HCT116 (cell line): ENCODE measurements around the gene TMEM26. TPM values are rescaled to one million over a fixed set of nuclear protein-coding genes. Genes with fewer than 3 reads are reported as not detected.
"Not testable (repeated sequence)": the region's sequence is repeated elsewhere in the genome, so short reads cannot be mapped to it uniquely, and the experiment has no call there.

Experiments used
- ATAC-seq: fragments of 200-7000 bp; cut with Tn5 transposase; 2 replicates; pipeline ENCODE4 v1.9.1; 2020; ENCODE audit warnings: mild to moderate bottlenecking, moderate library complexity
- BruUV-seq: library from RNA; stranded (reverse); fragments of 400-500 nt; replicated peaks from 2 replicates; lab custom pipeline; 2021; lab: Mats Ljungman, UMichigan
- CTCF ChIA-PET: fragments of 300-600 bp; sonication (Branson Sonifier 250); formaldehyde crosslinking; loops from one replicate; lab custom pipeline; 2021; ENCODE audit warnings: antibody characterized with exemption; lab: Charles Lee
- POLR2A ChIA-PET: fragments of 300-600, 350-600 bp; sonication (Branson Sonifier 250); formaldehyde crosslinking; loops from one replicate; lab custom pipeline; 2021; ENCODE audit warnings: antibody characterized with exemption; lab: Charles Lee
- RAD21 ChIA-PET, 2 experiments: fragments of 300-600 bp; sonication (Branson Sonifier 250); formaldehyde crosslinking; loops; one replicate each; lab custom pipeline; 2023; ENCODE audit warnings: low total read pairs in 2 of 2; ENCODE audit not compliant: uncharacterized antibody in 2 of 2, unreplicated experiment in 2 of 2, low non-redundant PET in 1 of 2; lab: Charles Lee
- DNase-seq: peaks from one replicate; pipeline ENCODE4 v3.0.0-alpha.2; 2010; ENCODE audit warnings: low read depth, low spot score
- H2AFZ ChIP-seq: fragments of 200-600 bp; shearing (Covaris generic), sonication (generic); 2 replicates; pipeline ENCODE4 v1.6.1; 2017; ENCODE audit warnings: low read depth, mixed run types, mixed read lengths, antibody characterized with exemption, low read length; ENCODE audit not compliant: poor library complexity, severe bottlenecking
- H3K27ac ChIP-seq: 2 replicates; pipeline ENCODE4 v1.5.1; 2012; ENCODE audit warnings: low read depth, low read length
- H3K27me3 ChIP-seq: fragments of 200-600 bp; sonication (generic); 2 replicates; pipeline ENCODE4 v1.6.1; 2016; ENCODE audit warnings: mixed run types, low read length, mixed read lengths; ENCODE audit not compliant: insufficient read depth
- H3K36me3 ChIP-seq, 2 experiments: fragments of 200-500 bp in 1 of 2; fragments of 200-600 bp in 1 of 2; sonication (Bioruptor generic) in 1 of 2; sonication (generic) in 1 of 2; 2 replicates each; pipeline versions ENCODE4 v1.5.1 to v1.6.1; 2014 to 2016; ENCODE audit warnings: low read length in 2 of 2, inconsistent platforms in 1 of 2, mixed read lengths in 1 of 2, mixed run types in 1 of 2; ENCODE audit not compliant: insufficient read depth in 2 of 2, control insufficient read depth in 1 of 2
- H3K4me1 ChIP-seq, 2 experiments: fragments of 200-600 bp in 1 of 2; sonication (generic) in 1 of 2; 2 replicates each; pipeline versions ENCODE4 v1.5.1 to v1.6.1; 2012 to 2017; ENCODE audit warnings: low read length in 2 of 2, inconsistent platforms in 1 of 2, mild to moderate bottlenecking in 1 of 2, mixed read lengths in 1 of 2, mixed run types in 1 of 2, moderate library complexity in 1 of 2; ENCODE audit not compliant: insufficient read depth in 2 of 2, control insufficient read depth in 1 of 2
- H3K4me2 ChIP-seq: fragments of 200-600 bp; sonication (generic); 2 replicates; pipeline ENCODE4 v1.6.1; 2017; ENCODE audit warnings: mixed run types, low read length, mixed read lengths
- H3K4me3 ChIP-seq, 2 experiments: fragments of 200-600 bp in 1 of 2; sonication (generic) in 1 of 2; replicated peaks in 1 of 2; 2 replicates each; pipeline ENCODE4 v1.5.1; 2011 to 2016; ENCODE audit warnings: low read length in 2 of 2, control low read depth in 1 of 2, low read depth in 1 of 2, mild to moderate bottlenecking in 1 of 2, mixed read lengths in 1 of 2, mixed run types in 1 of 2
- H3K79me2 ChIP-seq: fragments of 200-600 bp; sonication (generic); 2 replicates; pipeline ENCODE4 v1.6.1; 2017; ENCODE audit warnings: mild to moderate bottlenecking, mixed run types, low read length, moderate library complexity, mixed read lengths; ENCODE audit not compliant: insufficient read depth
- H3K9ac ChIP-seq: fragments of 200-600 bp; sonication (generic); 2 replicates; pipeline ENCODE4 v1.6.1; 2016; ENCODE audit warnings: low read length, mixed read lengths
- H3K9me2 ChIP-seq: fragments of 200-600 bp; sonication (generic), shearing (Covaris generic); 2 replicates; pipeline ENCODE4 v1.6.1; 2017; ENCODE audit warnings: mixed run types, mild to moderate bottlenecking, moderate library complexity; ENCODE audit not compliant: insufficient read depth
- H3K9me3 ChIP-seq, 2 experiments: fragments of 200-500 bp in 1 of 2; fragments of 200-600 bp in 1 of 2; sonication (Bioruptor generic) in 1 of 2; sonication (generic) in 1 of 2; 2 replicates each; pipeline ENCODE4 v1.6.1; 2014 to 2017; ENCODE audit warnings: low read length in 2 of 2, mixed read lengths in 2 of 2, inconsistent platforms in 1 of 2, low read depth in 1 of 2, mild to moderate bottlenecking in 1 of 2, mixed run types in 1 of 2, moderate library complexity in 1 of 2; ENCODE audit not compliant: control insufficient read depth in 1 of 2, insufficient read depth in 1 of 2
- H4K20me1 ChIP-seq: fragments of 200-600 bp; sonication (generic), shearing (Covaris generic); 2 replicates; pipeline ENCODE4 v1.6.1; 2017; ENCODE audit warnings: mixed run types, mild to moderate bottlenecking, moderate library complexity; ENCODE audit not compliant: insufficient read depth
- CBX3 ChIP-seq: IDR thresholded peaks from 2 replicates; pipeline ENCODE4 v1.6.1; 2012; ENCODE audit warnings: low read depth
- CEBPB ChIP-seq: IDR thresholded peaks from 2 replicates; pipeline ENCODE4 v1.6.1; 2012; ENCODE audit warnings: low read depth
- ELF1 ChIP-seq: IDR thresholded peaks from 2 replicates; pipeline ENCODE4 v1.6.1; 2012; ENCODE audit warnings: low read depth, borderline replicate concordance
- EZH2 ChIP-seq: fragments of 200-600 bp; sonication (generic); IDR thresholded peaks from 2 replicates; pipeline ENCODE4 v1.6.1; 2017; ENCODE audit warnings: antibody characterized with exemption, mixed run types
- EZH2phosphoT487 ChIP-seq: fragments of 200-600 bp; IDR thresholded peaks from 2 replicates; pipeline ENCODE4 v1.6.1; 2018; ENCODE audit warnings: antibody characterized with exemption, borderline replicate concordance
- FOSL1 ChIP-seq: IDR thresholded peaks from 2 replicates; pipeline ENCODE4 v1.6.1; 2012; ENCODE audit warnings: low read depth
- JUND ChIP-seq: IDR thresholded peaks from 2 replicates; pipeline ENCODE4 v1.6.1; 2012
- POLR2A ChIP-seq: IDR thresholded peaks from 2 replicates; pipeline ENCODE4 v1.7.0; 2011; ENCODE audit warnings: borderline replicate concordance; ENCODE audit not compliant: insufficient read depth, insufficient read length; ENCODE audit errors: extremely low read depth
- POLR2AphosphoS5 ChIP-seq: IDR thresholded peaks from 2 replicates; pipeline ENCODE4 v1.6.1; 2011; ENCODE audit warnings: mild to moderate bottlenecking, low read depth, low read length, moderate library complexity
- RAD21 ChIP-seq: IDR thresholded peaks from 2 replicates; pipeline ENCODE4 v1.6.1; 2012; ENCODE audit warnings: low read depth, mild to moderate bottlenecking
- SIN3A ChIP-seq: IDR thresholded peaks from 2 replicates; pipeline ENCODE4 v1.6.1; 2012; ENCODE audit warnings: low read depth
- SP1 ChIP-seq: IDR thresholded peaks from 2 replicates; pipeline ENCODE4 v1.6.1; 2012; ENCODE audit warnings: low read depth
- SRF ChIP-seq: IDR thresholded peaks from 2 replicates; pipeline ENCODE4 v1.6.1; 2012; ENCODE audit warnings: low read depth
- TCF7L2 ChIP-seq: IDR thresholded peaks from 2 replicates; pipeline ENCODE4 v1.7.0; 2011; ENCODE audit warnings: borderline replicate concordance, inconsistent platforms; ENCODE audit not compliant: insufficient read depth, insufficient read length; ENCODE audit errors: extremely low read depth
- YY1 ChIP-seq: IDR thresholded peaks from 2 replicates; pipeline ENCODE4 v1.6.1; 2011; ENCODE audit warnings: low read length, low read depth, moderate library complexity, mild to moderate bottlenecking; ENCODE audit not compliant: insufficient replicate concordance; ENCODE audit errors: extremely low read depth
- ZFX ChIP-seq: fragments of 450-650 bp; IDR thresholded peaks from 2 replicates; pipeline ENCODE4 v1.6.1; 2017
- intact Hi-C: fragments of 100-400 bp; cut with micrococcal nuclease; formaldehyde crosslinking; loops from 2 replicates; pipeline ENCODE4 v1.10.0; 2022
- total RNA-seq: library from RNA; stranded (reverse); gene quantifications from one replicate; pipeline ENCODE4 v1.2.1, GENCODE V29; 2021; ENCODE audit not compliant: unreplicated experiment
- TF ChIP-seq, protein P1 (sequence below), 3 experiments: fragments of 200-600 bp in 1 of 3; sonication (generic) in 1 of 3; IDR thresholded peaks in 2 of 3; conservative IDR thresholded peaks in 1 of 3; 2 replicates each; pipeline ENCODE4 v1.5.1; 2012 to 2017; ENCODE audit warnings: low read depth in 2 of 3, low read length in 2 of 3, antibody characterized with exemption in 1 of 3, borderline replicate concordance in 1 of 3, control low read depth in 1 of 3, mild to moderate bottlenecking in 1 of 3, mixed read lengths in 1 of 3, mixed run types in 1 of 3, moderate library complexity in 1 of 3; ENCODE audit not compliant: insufficient read depth in 1 of 3
- TF ChIP-seq, protein P2 (sequence below): IDR thresholded peaks from 2 replicates; pipeline ENCODE4 v1.6.1; 2011; ENCODE audit warnings: mild to moderate bottlenecking, low read length, moderate library complexity; ENCODE audit not compliant: insufficient replicate concordance; ENCODE audit errors: extremely low read depth
- TF ChIP-seq, protein P3 (sequence below): IDR thresholded peaks from 2 replicates; pipeline ENCODE4 v1.6.1; 2012
- TF ChIP-seq, protein P4 (sequence below): IDR thresholded peaks from 2 replicates; pipeline ENCODE4 v1.6.1; 2012

The TMEM26 gene
- total RNA-seq, 1 experiment from 2014 or later, result not detected

DNA sequence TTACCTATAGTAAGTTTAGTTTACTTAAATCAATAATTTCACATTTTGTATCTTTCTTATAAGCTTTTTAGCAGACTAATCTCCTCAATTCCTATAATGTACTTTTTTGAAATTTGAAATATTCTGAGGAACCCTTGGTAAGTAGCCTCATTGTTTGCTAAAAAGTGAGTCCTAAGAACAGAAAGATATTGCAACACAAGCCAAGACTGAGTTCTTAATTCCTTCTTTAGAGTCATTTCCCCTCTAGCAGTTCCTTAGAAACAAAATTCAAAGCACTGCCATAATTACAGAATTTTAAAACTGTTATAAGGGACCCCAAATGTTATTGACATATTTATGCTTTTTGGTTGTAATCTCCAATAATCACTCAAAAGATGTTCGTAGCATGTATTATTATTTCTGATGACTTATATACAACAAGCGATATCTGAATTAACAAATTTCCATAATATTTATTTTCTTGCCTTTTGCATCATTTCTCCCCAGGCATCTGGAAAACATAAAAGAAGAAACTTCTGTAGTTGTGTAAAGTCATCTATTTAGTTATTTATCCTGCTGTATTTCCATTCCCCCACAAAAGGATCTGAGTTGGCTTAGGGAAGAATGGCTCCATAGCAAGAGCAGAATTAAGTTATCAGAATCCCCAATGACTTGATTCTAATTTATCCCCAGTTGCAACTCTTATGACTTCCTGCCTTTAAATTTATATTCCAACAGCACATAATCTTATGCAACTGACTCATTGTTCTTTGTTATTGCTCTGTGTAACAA is 67.8 kb downstream of the TMEM26 start:
- no peak overlapping the region for H2AFZ ChIP-seq
- intact Hi-C loops, result no loop called here
- no peaks in the 10 kb centered on the region for H3K27me3 ChIP-seq
- H3K27ac ChIP-seq, result no peak overlapping the region
- no peaks in the 10 kb centered on the region for H3K79me2 ChIP-seq
- POLR2A ChIA-PET, result no interaction called here
- H4K20me1 ChIP-seq, result no peaks in the 10 kb centered on the region
- ATAC-seq, result no peak
- BruUV-seq, result no TSS peak
- no peak overlapping the region for H3K9ac ChIP-seq
- no peak for DNase-seq
- RAD21 ChIA-PET, result no interaction called here
- no peak overlapping the region for H3K4me2 ChIP-seq
- no peak for TF ChIP-seq POLR2AphosphoS5
- no peak for TF ChIP-seq POLR2A
- no peak for TF ChIP-seq EZH2phosphoT487
- TF ChIP-seq, protein P1, sequence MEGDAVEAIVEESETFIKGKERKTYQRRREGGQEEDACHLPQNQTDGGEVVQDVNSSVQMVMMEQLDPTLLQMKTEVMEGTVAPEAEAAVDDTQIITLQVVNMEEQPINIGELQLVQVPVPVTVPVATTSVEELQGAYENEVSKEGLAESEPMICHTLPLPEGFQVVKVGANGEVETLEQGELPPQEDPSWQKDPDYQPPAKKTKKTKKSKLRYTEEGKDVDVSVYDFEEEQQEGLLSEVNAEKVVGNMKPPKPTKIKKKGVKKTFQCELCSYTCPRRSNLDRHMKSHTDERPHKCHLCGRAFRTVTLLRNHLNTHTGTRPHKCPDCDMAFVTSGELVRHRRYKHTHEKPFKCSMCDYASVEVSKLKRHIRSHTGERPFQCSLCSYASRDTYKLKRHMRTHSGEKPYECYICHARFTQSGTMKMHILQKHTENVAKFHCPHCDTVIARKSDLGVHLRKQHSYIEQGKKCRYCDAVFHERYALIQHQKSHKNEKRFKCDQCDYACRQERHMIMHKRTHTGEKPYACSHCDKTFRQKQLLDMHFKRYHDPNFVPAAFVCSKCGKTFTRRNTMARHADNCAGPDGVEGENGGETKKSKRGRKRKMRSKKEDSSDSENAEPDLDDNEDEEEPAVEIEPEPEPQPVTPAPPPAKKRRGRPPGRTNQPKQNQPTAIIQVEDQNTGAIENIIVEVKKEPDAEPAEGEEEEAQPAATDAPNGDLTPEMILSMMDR (IDR thresholded peaks at IDR 0.05 in 2 of 3, conservative IDR thresholded peaks at IDR 0.05 in 1 of 3; ENCODE audit: borderline replicate concordance in 1 of 3, insufficient read depth in 1 of 3, low read depth in 2 of 3, low read length in 2 of 3), result no peak
- TF ChIP-seq ELF1, result no peak
- TF ChIP-seq SIN3A, result no peak
- no peak for TF ChIP-seq SRF
- TF ChIP-seq, protein P2, sequence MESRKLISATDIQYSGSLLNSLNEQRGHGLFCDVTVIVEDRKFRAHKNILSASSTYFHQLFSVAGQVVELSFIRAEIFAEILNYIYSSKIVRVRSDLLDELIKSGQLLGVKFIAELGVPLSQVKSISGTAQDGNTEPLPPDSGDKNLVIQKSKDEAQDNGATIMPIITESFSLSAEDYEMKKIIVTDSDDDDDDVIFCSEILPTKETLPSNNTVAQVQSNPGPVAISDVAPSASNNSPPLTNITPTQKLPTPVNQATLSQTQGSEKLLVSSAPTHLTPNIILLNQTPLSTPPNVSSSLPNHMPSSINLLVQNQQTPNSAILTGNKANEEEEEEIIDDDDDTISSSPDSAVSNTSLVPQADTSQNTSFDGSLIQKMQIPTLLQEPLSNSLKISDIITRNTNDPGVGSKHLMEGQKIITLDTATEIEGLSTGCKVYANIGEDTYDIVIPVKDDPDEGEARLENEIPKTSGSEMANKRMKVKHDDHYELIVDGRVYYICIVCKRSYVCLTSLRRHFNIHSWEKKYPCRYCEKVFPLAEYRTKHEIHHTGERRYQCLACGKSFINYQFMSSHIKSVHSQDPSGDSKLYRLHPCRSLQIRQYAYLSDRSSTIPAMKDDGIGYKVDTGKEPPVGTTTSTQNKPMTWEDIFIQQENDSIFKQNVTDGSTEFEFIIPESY, result no peak
- TF ChIP-seq FOSL1, result no peak
- TF ChIP-seq EZH2, result no peak
- TF ChIP-seq RAD21, result no peak
- TF ChIP-seq, protein P3, sequence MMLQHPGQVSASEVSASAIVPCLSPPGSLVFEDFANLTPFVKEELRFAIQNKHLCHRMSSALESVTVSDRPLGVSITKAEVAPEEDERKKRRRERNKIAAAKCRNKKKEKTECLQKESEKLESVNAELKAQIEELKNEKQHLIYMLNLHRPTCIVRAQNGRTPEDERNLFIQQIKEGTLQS, result no peak
- TF ChIP-seq, protein P4, sequence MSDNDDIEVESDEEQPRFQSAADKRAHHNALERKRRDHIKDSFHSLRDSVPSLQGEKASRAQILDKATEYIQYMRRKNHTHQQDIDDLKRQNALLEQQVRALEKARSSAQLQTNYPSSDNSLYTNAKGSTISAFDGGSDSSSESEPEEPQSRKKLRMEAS, result no peak
- TF ChIP-seq TCF7L2, result no peak
- TF ChIP-seq CEBPB, result no peak
- no peak for TF ChIP-seq CBX3
- TF ChIP-seq YY1, result no peak
- no peak for TF ChIP-seq JUND
- no peak for TF ChIP-seq ZFX
- no peak for TF ChIP-seq SP1
- no peaks in the 10 kb centered on the region; the same call in 1 of the 2 replicates for H3K9me2 ChIP-seq
- no peaks in the 10 kb centered on the region for H3K9me3 ChIP-seq
- no peaks in the 10 kb centered on the region for H3K36me3 ChIP-seq
- no peaks in the 10 kb centered on the region for H3K4me1 ChIP-seq
- CTCF ChIA-PET, result no interaction called here
- H3K4me3 ChIP-seq, result no peak overlapping the region

DNA sequence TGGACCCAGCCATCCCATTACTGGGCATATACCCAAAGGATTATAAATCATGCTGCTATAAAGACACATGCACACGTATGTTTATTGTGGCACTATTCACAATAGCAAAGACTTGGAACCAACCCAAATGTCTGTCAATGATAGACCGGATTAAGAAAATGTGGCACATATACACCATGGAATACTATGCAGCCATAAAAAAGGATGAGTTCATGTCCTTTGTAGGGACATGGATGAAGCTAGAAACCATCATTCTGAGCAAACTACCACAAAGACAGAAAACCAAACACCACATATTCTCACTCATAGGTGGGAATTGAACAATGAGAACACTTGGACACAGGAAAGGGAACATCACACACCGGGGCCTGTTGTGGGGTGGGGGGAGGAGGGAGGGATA is 72.0 kb downstream of the TMEM26 start:
- not testable (repeated sequence) for H3K9me2 ChIP-seq, ATAC-seq

More for the DNA sequence above, 72.0 kb downstream of the TMEM26 start:
- DNase-seq, POLR2A ChIA-PET, H3K36me3 ChIP-seq, BruUV-seq, H3K4me3 ChIP-seq, H4K20me1 ChIP-seq, H3K4me1 ChIP-seq, H3K4me2 ChIP-seq, H3K27me3 ChIP-seq, H3K79me2 ChIP-seq, H3K27ac ChIP-seq, H3K9me3 ChIP-seq, RAD21 ChIA-PET, CTCF ChIA-PET, H2AFZ ChIP-seq, H3K9ac ChIP-seq, intact Hi-C loops: not testable (repeated sequence)
